GM12891 (cell line): ENCODE data around the gene HOXC9.

Experiments
- POLR2A ChIP-seq: IDR thresholded peaks from 2 replicates; pipeline ENCODE4 v1.6.1; 2011; ENCODE audit warnings: low read depth, low read length, control low read depth
- POLR2AphosphoS5 ChIP-seq: IDR thresholded peaks from 2 replicates; pipeline ENCODE4 v1.6.1; 2011; ENCODE audit warnings: low read depth, low read length, control low read depth
- TAF1 ChIP-seq: IDR thresholded peaks from 2 replicates; pipeline ENCODE4 v1.6.1; 2011; ENCODE audit warnings: low read depth, low read length, control low read depth

DNA sequence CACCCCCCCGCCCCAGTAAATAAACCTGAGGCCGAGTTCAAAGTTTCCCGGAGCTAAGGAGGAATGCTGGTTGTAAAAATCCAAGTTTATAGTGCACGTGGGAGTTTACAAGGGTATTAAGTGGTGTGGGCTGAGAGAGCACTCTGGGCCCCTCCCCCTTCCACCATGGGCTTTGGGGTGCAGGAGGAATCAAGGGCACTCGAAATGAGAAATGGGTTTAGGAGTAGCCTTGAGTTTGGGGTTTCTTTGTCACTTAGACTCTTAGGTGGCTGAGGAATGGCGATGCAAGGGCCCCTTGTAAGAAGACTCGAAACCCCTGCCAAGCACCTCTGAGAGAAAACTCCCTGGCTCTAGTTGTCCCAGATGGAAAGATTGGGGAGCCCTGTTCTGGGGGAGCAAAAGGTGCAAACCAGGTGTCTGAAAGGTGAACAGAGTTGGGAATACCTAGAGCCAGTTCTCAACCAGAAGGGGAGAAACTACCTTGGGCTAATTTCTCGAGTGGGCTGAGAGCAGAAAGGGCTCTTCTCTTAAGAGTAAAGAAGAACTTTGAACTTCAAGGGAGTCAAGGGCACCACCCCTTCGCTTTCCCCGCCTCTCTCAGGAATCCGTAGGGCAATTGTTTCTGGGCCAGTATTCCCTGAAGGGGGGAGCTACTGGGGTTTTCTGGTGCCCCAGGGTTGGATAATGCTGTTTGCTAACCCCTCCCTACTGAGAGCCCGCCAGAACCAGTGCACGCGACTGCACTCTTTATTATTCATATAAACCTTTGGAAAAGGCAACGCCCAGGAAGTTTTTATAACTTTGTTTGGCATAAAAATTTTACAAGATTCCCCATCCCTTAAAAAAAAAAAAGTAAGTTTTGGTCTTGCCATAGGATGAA lies 21.2 kb upstream of the HOXC9 start:
- TF ChIP-seq POLR2A (no peak), TAF1 (no peak), POLR2AphosphoS5 (no peak)
